ENCODE results near the gene LCAT.

LCAT gene

DNA sequence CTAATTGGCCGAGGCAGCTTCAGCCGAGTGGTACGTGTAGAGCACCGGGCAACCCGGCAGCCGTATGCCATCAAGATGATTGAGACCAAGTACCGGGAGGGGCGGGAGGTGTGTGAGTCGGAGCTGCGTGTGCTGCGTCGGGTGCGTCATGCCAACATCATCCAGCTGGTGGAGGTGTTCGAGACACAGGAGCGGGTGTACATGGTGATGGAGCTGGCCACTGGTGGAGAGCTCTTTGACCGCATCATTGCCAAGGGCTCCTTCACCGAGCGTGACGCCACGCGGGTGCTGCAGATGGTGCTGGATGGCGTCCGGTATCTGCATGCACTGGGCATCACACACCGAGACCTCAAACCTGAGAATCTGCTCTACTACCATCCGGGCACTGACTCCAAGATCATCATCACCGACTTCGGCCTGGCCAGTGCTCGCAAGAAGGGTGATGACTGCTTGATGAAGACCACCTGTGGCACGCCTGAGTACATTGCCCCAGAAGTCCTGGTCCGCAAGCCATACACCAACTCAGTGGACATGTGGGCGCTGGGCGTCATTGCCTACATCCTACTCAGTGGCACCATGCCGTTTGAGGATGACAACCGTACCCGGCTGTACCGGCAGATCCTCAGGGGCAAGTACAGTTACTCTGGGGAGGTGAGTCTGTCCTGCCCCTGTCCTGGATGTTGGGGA, 34.7 kb downstream of the LCAT start:
- DNase-seq: no peak

- no peak for DNase-seq
These were observed 36.3 kb downstream of the LCAT start for GRCh38 chr16:67907397-67908180.

DNA sequence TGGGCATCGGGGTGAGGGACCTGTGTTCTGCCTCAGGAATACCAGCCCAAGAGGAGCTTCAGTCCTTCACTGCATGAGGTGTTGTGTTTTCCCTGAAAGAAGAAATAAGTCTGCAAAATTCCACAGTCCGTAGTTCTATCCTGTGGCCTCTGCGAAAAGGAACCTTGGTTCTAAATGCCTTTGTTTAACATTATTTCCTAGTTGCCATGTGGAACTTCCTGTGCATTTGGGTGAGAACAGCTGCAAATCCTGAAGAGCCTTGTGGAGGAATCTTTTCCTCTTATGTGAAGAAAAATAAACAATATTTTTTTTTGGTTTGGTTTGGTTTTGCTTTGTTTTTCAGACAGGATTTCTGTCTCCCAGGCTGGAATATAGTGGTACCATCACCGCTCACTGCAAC, 41.1 kb downstream of the LCAT start:
- no peak for DNase-seq

DNA sequence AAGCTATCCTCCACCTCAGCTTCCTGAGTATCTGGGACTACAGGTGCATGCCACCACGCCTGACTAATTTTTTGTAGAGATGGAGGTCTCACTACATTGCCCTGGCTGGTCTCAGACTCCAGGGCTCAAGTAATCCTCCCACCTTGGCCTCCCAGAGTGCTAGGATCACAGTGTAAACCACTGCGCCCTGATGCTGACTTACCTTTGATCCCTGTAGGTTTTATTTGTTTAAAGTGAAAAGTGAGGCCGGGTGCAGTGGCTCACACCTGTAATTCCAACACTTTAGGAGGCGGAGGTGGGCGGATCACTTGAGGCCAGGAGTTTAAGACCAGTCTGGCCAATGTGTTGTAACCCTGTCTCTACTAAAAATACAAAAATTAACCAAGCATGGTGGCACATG, 42.2 kb downstream of the LCAT start:
- no peak for DNase-seq

- DNase-seq: no peak
These were observed 46.7 kb downstream of the LCAT start for GRCh38 chr16:67897231-67897630.

DNA sequence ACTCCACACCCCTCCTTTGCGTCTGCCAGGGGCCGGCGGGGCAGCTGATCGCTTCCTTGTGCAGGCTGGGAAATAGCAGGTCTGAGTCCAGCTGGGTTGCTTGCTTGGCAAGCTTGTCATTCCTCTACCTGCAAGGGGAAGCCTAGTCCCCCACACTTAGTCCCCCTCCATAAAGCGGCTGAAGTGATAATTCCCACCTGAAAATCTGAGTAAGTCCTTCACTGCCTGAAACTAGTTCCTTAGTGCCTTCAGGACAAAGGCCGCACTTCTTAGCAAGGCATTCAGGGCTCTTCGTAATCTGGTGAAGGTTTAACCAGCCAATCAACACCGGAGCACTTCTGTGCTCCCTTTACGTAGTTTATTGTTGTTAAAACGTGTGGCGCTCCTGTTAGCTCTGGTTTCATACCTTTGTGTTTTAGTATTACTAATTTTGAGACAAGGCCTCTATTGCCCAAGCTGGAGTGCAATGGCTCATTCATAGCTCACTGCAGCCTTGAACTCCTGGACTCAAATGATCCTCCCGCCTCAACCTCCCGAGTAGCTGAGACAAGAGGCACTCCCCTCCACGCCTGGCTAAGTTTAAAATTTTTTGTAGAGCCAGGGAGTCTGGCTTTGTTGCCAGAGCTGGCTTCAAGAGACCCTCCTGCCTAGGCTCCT, 50.0 kb downstream of the LCAT start:
- DNase-seq: no peak

DNA sequence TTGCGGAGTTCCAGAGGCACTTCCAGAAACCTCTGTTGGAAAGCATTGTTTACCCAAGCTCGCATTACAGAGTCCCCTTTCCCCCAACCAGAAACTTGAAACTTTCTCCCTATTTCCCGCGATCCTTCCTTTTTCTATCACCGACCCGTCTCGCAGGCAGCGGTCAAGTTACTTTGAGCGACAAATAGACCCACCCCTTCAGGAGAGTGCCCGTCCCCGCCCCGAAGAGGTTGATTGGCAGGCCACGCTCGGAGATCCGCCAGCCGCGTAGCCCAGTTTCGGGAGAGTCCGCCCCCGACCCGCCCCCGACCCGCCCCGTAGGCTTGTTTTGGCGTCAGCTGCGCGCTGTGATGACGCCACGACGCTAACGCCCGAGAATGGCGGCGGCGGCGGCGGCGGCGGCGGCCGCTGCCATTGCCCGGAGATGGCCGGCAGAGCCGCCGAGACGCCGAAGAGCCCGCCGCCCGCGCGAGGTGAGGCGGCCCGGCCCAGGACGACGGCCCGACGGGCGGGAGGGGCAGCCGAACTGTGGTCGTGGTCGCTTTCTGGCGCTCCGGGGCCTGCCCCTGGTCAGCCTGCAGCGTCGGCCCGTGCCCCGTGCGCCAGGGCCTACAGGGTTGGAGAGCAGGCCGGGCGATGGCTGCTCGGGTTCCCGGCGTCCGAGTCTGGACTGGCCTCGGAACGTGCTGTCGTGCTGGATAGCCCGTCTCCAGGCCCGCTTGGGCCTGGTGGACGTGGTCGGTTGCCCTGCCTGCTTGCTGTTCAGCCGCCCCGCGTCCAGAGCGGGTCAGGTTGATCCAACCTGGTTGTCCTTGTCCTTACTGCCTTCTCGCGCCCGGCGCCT, 50.8 kb downstream of the LCAT start, which contains the start of gene PSKH1:
TSS of gene PSKH1 (plus strand) at position 356 of the 844 bp plus-strand sequence. CDS start 15,496 bp downstream, outside the sequence.
- peak; percentile 33 for DNase-seq

- DNase-seq: no peak
These were observed 51.5 kb downstream of the LCAT start for GRCh38 chr16:67892375-67892774.

All from NCI-H1048 (cell line).